Loucy (cell line): Measurements from ENCODE around the gene CGN.

Experiments
- CTCF ChIP-seq: fragments of 200-600 bp; sonication (generic); conservative IDR thresholded peaks from 2 replicates; pipeline ENCODE4 v1.5.1; 2014; ENCODE audit warnings: mild to moderate bottlenecking, antibody characterized with exemption, low read length
- EZH2phosphoT487 ChIP-seq: fragments of 200-600 bp; IDR thresholded peaks from 2 replicates; pipeline ENCODE4 v1.6.1; 2018; ENCODE audit warnings: antibody characterized with exemption, mild to moderate bottlenecking, moderate library complexity, borderline replicate concordance

- TF ChIP-seq CTCF (no peak), EZH2phosphoT487 (no peak)
Measured at GRCh38 chr1:151574575-151575529, 63.7 kb downstream of the CGN start.
